ENCODE results near the gene ZNF862.
A peak's percentile ranks its signal among the peaks of the same experiment; 100 is the strongest.

Gene ZNF862

GRCh38 chr7:149846436-149847046 is 8.4 kb downstream of the ZNF862 start:
- DNase-seq: no peak

DNA sequence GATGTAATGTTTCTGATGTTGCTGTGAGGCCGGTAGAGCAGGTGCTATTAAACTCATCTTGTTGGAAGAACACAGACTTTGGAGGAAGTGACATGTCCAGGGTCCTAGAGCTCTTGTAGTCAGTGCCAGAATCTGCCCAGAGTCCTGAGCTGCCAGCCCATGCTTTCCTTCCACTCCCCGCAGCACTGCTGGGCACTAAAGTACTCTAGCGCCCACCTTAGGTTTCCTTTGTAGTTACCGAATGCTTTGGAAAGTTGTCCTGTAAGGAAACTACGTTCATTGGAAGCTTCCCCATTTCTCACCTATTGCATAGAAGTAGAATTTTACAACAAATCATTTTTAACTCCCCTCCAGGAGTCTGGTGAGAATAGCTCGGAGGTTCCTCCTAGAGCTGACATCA is 11.0 kb downstream of the ZNF862 start:
- DNase-seq: no peak

- peak in 1 of 2 donors; percentile 33 for DNase-seq
These were observed 11.9 kb downstream of the ZNF862 start for GRCh38 chr7:149850007-149850594.

DNA sequence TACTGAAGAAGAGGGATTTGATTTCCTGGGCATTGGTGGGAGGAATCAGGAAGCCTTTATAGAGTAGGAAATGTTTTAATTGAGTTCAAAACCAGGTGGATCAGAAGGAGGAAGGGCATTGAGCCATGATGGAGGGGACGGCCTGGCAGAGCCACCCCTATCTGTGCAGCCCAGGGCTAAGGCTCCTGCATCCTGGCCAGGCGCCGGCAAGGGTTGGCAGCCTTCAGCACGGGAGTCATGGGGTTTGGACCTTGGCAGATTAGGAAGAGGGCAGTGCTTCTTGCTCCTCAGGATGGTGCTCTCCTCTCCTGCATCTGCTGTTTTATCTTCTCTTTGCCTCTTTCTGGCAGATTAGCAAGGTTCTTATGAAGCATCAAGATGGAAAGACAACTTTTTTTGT is 12.5 kb downstream of the ZNF862 start:
- no peak for DNase-seq

GRCh38 chr7:149851449-149851848 is 13.3 kb downstream of the ZNF862 start:
- DNase-seq: no peak

DNA sequence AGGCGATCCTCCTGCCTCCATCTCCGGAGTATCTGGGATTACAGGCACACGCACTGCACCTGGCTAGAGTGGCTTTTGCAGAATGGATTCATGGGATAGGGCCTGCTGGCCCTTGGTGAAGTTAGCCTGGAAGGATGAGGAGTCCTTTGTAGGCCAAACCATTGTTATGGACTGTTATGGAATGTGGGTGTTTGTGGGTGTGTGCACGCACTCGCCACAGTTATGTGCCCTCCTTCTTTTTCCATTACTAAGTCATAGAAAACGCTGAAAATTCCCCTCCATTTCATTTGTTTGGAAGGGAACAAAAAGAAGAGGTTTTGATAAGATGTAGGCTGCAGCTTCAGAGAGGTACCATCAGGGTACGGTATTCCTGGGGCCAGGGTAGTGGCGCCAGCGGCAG is 15.0 kb downstream of the ZNF862 start:
- DNase-seq: no peak

DNA sequence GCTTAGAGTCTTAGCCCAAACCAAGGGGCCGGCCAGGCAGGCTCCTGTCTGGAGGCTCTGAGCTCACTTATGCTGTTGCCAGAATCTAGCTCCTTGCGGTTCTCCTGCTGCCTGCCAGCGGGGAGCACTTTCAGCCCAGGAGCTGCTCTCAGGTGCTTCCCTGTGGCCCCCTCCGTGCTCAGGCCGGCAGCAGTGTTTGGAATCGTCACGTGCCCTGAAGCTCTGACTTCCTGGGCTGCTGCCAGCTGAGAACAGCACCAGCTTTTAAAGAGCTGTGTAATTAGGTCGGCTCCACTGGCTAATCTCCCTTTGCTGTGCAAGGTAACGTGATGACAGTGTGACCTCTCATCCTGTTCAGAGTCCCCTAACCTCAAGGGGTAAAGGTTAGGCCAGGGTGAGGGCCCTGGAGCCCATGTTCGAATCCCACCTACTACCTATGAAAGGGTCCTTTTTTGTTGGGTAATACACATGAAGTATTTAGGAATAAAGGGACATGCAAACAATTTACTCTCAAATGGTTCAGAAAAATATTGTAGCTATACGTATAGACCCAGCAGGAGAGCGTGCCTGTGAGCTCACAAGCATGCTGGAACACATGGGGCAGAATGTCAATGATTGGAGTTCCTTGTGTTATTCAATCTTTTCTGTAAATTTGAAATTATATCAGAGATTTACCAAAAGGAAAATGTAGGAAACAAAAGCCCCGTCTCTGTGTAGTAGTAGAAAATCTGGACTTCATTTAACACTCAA is 16.6 kb downstream of the ZNF862 start:
- no peak for DNase-seq

GRCh38 chr7:149855361-149856305 is 17.5 kb downstream of the ZNF862 start:
- no peak for DNase-seq

- no peak for DNase-seq
These were observed 18.4 kb downstream of the ZNF862 start for GRCh38 chr7:149856583-149856982.

- DNase-seq: no peak
These were observed 21.2 kb downstream of the ZNF862 start for GRCh38 chr7:149859369-149859768.

DNA sequence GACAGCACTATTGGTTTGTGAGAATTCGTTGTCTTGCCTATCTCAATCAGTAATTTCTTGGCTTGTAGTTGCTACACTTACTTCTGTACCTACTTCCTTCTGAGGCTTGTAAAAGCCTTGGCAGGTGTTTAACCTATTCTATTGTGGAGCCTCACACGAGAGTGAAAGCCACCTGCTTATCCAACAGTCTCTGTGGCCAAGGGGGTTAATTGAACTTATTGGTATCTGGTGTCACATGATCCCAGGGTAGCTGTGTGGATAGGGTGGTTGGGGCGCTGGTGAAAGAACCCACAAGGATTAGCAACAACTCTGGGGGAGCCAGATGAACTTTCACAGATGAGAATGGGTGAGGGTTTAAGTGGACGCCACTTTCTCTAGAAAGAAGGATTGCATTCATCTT is 21.7 kb downstream of the ZNF862 start:
- DNase-seq: no peak

DNA sequence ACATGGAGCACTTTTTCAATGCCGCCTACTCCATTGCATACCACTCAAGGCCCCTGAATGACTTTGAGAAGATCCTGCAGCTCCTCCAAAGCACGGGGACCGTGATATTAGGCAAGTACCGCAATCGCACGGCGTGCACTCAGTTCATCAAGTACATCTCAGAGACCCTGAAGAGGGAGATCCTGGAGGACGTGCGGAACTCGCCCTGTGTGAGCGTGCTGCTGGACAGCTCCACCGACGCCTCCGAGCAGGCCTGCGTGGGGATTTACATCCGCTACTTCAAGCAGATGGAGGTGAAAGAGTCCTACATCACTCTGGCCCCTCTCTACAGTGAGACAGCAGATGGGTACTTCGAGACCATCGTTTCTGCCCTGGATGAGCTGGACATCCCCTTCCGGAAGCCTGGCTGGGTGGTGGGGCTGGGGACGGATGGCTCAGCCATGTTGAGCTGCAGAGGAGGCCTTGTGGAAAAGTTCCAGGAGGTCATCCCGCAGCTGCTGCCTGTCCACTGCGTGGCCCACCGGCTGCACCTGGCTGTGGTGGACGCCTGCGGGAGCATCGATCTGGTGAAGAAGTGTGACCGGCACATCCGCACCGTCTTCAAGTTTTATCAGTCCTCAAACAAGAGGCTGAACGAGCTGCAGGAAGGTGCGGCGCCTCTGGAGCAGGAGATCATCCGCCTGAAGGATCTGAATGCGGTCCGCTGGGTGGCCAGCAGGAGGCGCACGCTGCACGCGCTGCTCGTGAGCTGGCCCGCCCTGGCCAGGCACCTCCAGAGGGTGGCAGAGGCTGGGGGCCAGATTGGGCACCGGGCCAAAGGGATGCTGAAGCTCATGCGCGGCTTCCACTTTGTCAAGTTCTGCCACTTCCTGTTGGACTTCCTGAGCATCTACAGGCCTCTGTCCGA is 22.9 kb downstream of the ZNF862 start:
- no peak for DNase-seq

- no peak for DNase-seq
These were observed 23.5 kb downstream of the ZNF862 start for GRCh38 chr7:149861728-149862045.

- DNase-seq: no peak
These were observed 24.0 kb downstream of the ZNF862 start for GRCh38 chr7:149862156-149862555.

DNA sequence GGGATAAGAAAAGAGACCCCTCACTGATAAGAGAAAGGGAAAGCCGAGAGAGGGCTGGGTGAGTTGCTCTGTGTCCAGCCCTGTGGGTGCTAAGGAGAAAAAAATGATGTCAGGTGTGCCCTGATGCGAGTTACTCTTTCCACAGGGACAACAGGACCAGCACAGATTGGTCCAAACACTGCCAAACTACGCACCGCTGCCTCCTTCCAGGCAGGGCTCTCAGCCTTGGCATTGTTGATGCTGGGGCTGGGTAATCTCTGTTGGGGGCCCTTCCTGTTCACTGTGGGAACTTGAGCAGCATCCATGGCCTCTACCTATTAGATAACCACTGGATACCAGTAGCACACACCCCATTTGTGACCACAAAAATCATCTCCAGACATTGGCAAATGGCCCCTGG is 25.3 kb downstream of the ZNF862 start:
- no peak for DNase-seq

GRCh38 chr7:149864023-149864422 is 25.8 kb downstream of the ZNF862 start:
- DNase-seq: no peak

DNA sequence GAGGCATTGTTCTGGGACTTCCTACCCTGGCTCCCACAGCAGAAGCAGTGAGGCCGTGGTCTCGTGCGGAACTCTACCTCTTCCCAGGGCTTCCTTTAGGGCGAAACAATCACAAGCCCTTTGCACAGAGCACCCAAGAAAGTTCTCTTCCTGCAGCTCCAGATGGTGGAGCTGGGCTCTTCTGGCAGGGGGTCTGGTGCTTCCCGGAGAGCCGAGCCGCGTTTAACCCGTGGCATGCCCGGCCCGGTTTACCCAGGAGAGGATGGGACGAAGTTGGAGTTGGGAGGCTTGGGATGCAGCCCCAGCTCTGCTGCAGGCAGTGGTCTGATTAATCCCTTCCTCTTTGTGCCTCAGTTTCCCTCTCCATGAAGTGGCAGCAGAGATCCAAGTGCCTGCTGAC is 26.6 kb downstream of the ZNF862 start:
- DNase-seq: no peak

DNA sequence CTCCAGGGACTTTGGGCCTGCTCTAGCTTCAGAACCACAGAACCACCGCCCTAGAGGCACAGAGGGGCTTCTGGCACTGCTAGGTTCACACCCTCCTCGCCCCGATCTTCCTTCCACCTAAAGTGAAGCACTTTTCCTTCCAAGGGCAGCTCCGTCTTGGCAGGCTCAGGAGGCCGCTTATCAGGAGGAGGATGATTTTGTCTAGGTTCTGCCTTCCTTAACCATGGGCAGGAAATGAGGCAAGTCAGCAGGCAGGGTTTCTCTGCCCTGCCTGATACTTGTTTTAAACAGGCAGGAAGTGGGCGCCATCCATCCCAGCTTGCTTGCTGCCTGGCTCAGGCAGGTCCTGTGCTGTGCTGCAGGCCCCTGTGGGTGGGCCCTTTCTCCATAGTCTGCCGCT is 27.3 kb downstream of the ZNF862 start:
- DNase-seq: no peak

DNA sequence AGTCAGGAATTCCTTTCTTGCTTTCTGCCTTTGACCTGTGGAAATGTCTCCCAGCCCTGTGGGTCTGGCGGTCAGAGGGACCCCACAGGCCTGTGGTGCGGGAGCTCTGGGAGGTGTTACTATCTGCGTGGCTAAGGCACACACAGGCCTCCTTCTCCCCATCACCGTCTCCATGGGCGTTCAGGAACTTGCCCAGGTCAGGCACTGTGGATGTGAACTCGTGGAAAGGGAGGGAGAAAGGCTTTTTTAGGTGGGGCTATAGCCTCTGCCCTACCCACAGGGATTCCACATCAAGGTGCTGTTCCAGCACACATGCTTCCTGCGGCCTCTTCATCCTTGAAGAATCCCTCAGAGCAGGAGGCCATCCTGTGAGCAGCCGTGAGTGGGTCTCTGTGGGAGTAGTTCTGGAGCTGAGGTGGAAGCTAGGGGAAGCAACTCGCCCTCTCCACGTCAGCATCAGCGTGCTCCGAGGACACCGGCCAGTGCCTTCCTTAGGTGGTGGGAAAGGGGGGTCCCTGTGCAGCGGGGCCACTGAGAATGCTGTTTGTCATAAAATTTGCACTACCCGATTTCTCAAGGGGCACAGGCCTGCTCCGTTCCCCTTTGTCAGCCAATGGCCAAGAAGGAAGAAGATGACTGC is 28.1 kb downstream of the ZNF862 start:
- DNase-seq: no peak

DNA sequence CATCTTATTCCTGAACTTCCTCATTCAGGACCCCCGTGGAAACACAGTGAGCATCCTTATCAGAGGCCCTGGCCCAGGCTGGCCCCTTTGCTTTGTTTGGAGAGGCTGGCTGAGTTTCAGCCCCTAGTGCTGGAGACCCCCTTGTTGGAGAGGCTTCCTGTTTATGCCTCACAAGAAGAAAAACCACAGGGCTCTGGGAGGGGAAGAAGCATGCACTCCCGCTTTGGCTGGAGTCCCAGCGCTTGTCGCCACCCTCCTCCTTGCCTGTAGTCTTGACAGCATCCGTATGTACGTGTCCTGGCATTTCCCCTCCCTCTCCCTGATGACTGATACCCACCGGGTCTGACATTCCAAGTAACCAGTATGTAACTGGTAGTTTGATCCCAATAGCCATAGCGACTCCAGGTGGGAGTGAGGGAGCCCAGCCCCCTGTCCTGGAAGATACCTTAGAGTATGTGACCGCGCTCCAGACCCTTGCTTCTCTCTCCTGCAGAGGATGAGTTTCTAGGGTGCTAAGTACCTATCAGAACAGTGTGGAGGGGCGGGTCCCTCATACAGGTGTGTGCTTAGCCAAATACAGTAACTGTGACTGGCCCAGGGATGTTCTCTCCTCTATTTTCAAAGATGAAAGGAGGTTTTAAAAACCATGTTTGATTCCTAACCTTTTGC is 28.7 kb downstream of the ZNF862 start:
- no peak for DNase-seq

Measured in hippocampal formation (tissue), 2 donors.